Measurements from ENCODE around the gene CEP192.

GRCh38 chr18:13108330-13108729 is 117.2 kb downstream of the CEP192 start:
- TF ChIP-seq RUNX3 (IDR thresholded peaks at IDR 0.05; ENCODE audit: low read length): no peak
- TF ChIP-seq, protein P1, sequence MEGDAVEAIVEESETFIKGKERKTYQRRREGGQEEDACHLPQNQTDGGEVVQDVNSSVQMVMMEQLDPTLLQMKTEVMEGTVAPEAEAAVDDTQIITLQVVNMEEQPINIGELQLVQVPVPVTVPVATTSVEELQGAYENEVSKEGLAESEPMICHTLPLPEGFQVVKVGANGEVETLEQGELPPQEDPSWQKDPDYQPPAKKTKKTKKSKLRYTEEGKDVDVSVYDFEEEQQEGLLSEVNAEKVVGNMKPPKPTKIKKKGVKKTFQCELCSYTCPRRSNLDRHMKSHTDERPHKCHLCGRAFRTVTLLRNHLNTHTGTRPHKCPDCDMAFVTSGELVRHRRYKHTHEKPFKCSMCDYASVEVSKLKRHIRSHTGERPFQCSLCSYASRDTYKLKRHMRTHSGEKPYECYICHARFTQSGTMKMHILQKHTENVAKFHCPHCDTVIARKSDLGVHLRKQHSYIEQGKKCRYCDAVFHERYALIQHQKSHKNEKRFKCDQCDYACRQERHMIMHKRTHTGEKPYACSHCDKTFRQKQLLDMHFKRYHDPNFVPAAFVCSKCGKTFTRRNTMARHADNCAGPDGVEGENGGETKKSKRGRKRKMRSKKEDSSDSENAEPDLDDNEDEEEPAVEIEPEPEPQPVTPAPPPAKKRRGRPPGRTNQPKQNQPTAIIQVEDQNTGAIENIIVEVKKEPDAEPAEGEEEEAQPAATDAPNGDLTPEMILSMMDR (IDR thresholded peaks at IDR 0.05 in 2 of 3, conservative IDR thresholded peaks at IDR 0.05 in 1 of 3; ENCODE audit: control insufficient read depth in 2 of 3, extremely low read depth in 1 of 3, insufficient read depth in 1 of 3, low read depth in 3 of 3, low read length in 3 of 3): no peak
- no peak for TF ChIP-seq SMC3 (IDR thresholded peaks at IDR 0.05; ENCODE audit: borderline replicate concordance, low read length)
- TF ChIP-seq SP1 (IDR thresholded peaks at IDR 0.05; ENCODE audit: low read depth, low read length): no peak
- no peak for TF ChIP-seq SREBF2 (IDR thresholded peaks at IDR 0.05; ENCODE audit: low read length)
- no peak for TF ChIP-seq HCFC1 (IDR thresholded peaks at IDR 0.05; ENCODE audit: low read length)
- no peak for TF ChIP-seq POLR2AphosphoS5 (IDR thresholded peaks at IDR 0.05; ENCODE audit: low read length)
- no peak for TF ChIP-seq RFX5 (IDR thresholded peaks at IDR 0.05; ENCODE audit: low read depth, low read length)
- TF ChIP-seq SUZ12 (IDR thresholded peaks at IDR 0.05; ENCODE audit: unreplicated experiment): no peak
- TF ChIP-seq EZH2 (IDR thresholded peaks at IDR 0.05; ENCODE audit: borderline replicate concordance, control insufficient read depth, low read depth, low read length): no peak
- TF ChIP-seq YY1 (IDR thresholded peaks at IDR 0.05; ENCODE audit: low read depth, low read length): no peak
- TF ChIP-seq POLR2A (IDR thresholded peaks at IDR 0.05; ENCODE audit: low read depth, low read length): no peak
- TF ChIP-seq, protein P2, sequence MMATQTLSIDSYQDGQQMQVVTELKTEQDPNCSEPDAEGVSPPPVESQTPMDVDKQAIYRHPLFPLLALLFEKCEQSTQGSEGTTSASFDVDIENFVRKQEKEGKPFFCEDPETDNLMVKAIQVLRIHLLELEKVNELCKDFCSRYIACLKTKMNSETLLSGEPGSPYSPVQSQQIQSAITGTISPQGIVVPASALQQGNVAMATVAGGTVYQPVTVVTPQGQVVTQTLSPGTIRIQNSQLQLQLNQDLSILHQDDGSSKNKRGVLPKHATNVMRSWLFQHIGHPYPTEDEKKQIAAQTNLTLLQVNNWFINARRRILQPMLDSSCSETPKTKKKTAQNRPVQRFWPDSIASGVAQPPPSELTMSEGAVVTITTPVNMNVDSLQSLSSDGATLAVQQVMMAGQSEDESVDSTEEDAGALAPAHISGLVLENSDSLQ (IDR thresholded peaks at IDR 0.05): no peak
